HG03575 (cell line): ENCODE results near the gene NCOR1.

Experiments used
- ATAC-seq: cut with Tn5 transposase; IDR thresholded peaks from one replicate; pipeline ENCODE4 v1.9.1; 2021; ENCODE audit not compliant: unreplicated experiment, insufficient number of reproducible peaks, low FRiP score; ENCODE audit errors: extremely low read depth

Gene NCOR1

GRCh38 chr17:16050844-16051243 lies 164.5 kb downstream of the NCOR1 start:
- no peak for ATAC-seq

- no peak for ATAC-seq
Measured at GRCh38 chr17:16048811-16049449, 166.4 kb downstream of the NCOR1 start.

GRCh38 chr17:16046966-16047365 lies 168.4 kb downstream of the NCOR1 start:
- no peak for ATAC-seq

- no peak for ATAC-seq
Measured at GRCh38 chr17:16044487-16044886, 170.8 kb downstream of the NCOR1 start.

GRCh38 chr17:16040710-16041251 lies 174.6 kb downstream of the NCOR1 start:
- ATAC-seq: no peak

GRCh38 chr17:16037636-16038035 lies 177.7 kb downstream of the NCOR1 start:
- ATAC-seq: no peak

GRCh38 chr17:16036261-16036660 lies 179.1 kb downstream of the NCOR1 start:
- no peak for ATAC-seq

GRCh38 chr17:16033729-16034349 lies 181.5 kb downstream of the NCOR1 start:
- no peak for ATAC-seq

GRCh38 chr17:16027708-16028584 lies 187.4 kb downstream of the NCOR1 start:
- ATAC-seq: no peak

- ATAC-seq: no peak
Measured at GRCh38 chr17:16026895-16027294, 188.4 kb downstream of the NCOR1 start.

GRCh38 chr17:16025202-16025601 lies 190.1 kb downstream of the NCOR1 start:
- ATAC-seq: no peak

- ATAC-seq: no peak
Measured at GRCh38 chr17:16023881-16024280, 191.5 kb downstream of the NCOR1 start.

- no peak for ATAC-seq
Measured at GRCh38 chr17:16019347-16019746, 196.0 kb downstream of the NCOR1 start.

- no peak for ATAC-seq
Measured at GRCh38 chr17:16013943-16014407, 201.4 kb downstream of the NCOR1 start.

- ATAC-seq: no peak
Measured at GRCh38 chr17:16007439-16007838, 207.9 kb downstream of the NCOR1 start.

- no peak for ATAC-seq
Measured at GRCh38 chr17:16005636-16006035, 209.7 kb downstream of the NCOR1 start.

GRCh38 chr17:16003841-16004240 lies 211.5 kb downstream of the NCOR1 start:
- no peak for ATAC-seq

GRCh38 chr17:16002708-16003260 lies 212.6 kb downstream of the NCOR1 start:
- no peak for ATAC-seq

GRCh38 chr17:16001226-16001897 lies 214.0 kb downstream of the NCOR1 start:
- ATAC-seq: no peak
